SU-DHL-6 (cell line): ENCODE data around the gene ZIC2.

Experiments
- CTCF ChIP-seq: fragments of 200-600 bp; sonication (generic); IDR thresholded peaks from one replicate; pipeline ENCODE4 v1.5.1; 2017; ENCODE audit warnings: antibody characterized with exemption, mild to moderate bottlenecking, low read length, moderate library complexity; ENCODE audit not compliant: insufficient read depth, poor library complexity, severe bottlenecking
- EZH2phosphoT487 ChIP-seq: fragments of 200-600 bp; sonication (generic), shearing (Covaris generic); conservative IDR thresholded peaks from 2 replicates; pipeline ENCODE4 v1.6.1; 2018; ENCODE audit warnings: mild to moderate bottlenecking, antibody characterized with exemption, low read length, moderate library complexity, mixed read lengths

- no peak for TF ChIP-seq CTCF
- no peak for TF ChIP-seq EZH2phosphoT487
Measured at GRCh38 chr13:99968521-99969452, 12.8 kb upstream of the ZIC2 start.
